ENCODE measurements around the gene B3GALT5.

DNA sequence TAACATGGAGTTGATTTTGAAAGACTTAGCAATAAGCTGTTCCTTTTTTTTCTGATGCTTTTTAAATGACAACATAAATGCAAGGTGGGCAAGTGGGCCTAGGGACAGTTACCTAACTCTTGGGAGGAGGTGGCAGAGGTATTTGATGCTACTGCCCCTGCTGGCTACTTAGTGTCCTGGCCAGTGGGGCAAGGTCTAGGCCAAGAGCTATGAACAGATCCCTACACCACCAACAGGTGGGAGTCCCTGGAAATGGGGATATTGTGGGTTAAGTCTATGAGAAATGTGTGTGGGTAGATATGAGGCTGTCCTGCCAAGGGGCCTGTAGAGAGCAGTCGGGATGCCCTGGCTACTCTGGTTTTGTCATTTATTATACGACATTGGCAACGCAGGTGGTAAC, 31.3 kb upstream of the B3GALT5 start:
- TF ChIP-seq TAF1 (IDR thresholded peaks at IDR 0.05; ENCODE audit: borderline replicate concordance, insufficient read depth, low read length) (no peak), POLR2AphosphoS5 (IDR thresholded peaks at IDR 0.05; ENCODE audit: low read depth, low read length) (no peak)
